ENCODE results near the gene LRCH3. TPM values are rescaled to one million over a fixed set of nuclear protein-coding genes. Genes with fewer than 3 reads are reported as not detected.

The LRCH3 gene
- total and polyA plus RNA-seq, 2 experiments from 2014 or later: 22.5 to 38.5 TPM

DNA sequence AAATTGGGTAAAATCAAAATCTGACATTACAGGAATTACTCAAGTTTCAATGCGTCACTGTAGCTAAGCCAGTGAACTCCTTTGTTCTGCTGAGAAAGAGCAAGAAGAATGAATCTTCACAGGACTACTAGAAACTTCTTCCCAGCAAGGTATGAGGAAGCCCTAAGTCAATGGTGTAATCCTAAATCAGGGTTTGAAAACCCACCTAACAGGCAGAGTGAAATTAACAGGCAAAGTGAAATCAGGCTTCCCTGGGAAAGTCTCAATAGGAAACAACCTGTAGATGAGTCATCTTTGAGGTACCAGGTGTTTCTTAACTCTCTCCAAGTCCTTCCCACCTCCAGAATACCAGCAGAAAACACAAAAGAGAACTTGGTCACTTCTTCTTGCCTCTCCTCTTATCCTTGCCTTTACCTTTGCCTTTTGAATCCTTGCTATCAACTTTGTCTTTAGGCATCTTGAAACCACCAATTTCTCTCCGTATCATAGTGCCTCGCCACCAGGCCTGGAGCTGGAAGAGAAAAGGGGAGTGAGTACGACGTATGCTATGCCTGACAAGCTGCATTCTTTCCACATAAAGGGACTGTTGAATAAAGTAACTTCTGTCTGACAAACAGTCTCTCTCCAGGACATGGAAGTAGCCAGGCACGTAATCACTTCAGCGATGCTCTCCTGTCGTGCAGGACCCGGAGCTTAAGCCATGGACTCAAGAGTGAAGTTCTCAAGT lies 98.3 kb downstream of the LRCH3 start:
- DNase-seq (ENCODE audit: low spot score): peak; percentile 34

DNA sequence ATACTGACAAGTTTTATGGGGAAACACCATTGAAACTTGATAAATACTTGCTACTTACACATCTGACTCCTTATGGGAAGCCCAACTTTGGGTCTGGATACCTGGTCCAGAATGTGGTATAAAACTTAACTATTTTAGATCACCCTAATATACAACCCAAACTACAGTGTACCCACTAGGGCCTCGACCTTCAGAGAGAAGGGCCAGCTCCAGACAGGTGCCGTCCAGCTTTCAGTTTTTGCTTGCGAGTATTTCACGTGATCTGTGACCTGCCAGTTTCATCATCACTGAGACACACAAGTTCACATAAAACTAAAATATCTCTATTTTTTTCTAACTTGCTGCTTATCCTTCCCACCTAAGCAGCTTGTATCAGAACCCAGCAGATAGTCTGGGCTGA lies 99.6 kb downstream of the LRCH3 start:
- 89% methylated on average over 4 of the region's 4 CpGs for WGBS (ENCODE audit: low lambda C conversion rate, missing lambda C conversion rate)
- H3K9me2 ChIP-seq (replicated peaks; ENCODE audit: insufficient read depth): no peaks in the 10 kb centered on the region
- H3K4me1 ChIP-seq (ENCODE audit: insufficient read depth): no peaks in the 10 kb centered on the region
- H4K20me1 ChIP-seq (ENCODE audit: insufficient read depth, poor library complexity, severe bottlenecking): no peaks in the 10 kb centered on the region
- no peaks in the 10 kb centered on the region for H3K79me2 ChIP-seq
- H3K27me3 ChIP-seq: no peaks in the 10 kb centered on the region
- H3K4me3 ChIP-seq: no peak overlapping the region
- no peak for DNase-seq (ENCODE audit: low spot score)
- no peak overlapping the region for H3K4me2 ChIP-seq
- H3K9me3 ChIP-seq (ENCODE audit: low read depth): no peaks in the 10 kb centered on the region
- no peaks in the 10 kb centered on the region for H3K36me3 ChIP-seq (replicated peaks; ENCODE audit: insufficient read depth, low read depth)
- TF ChIP-seq EZH2phosphoT487 (IDR thresholded peaks at IDR 0.05; ENCODE audit: low read depth, severe bottlenecking, unreplicated experiment) (no peak), EZH2 (IDR thresholded peaks at IDR 0.05; ENCODE audit: borderline replicate concordance) (no peak)
- TF ChIP-seq, protein P1, sequence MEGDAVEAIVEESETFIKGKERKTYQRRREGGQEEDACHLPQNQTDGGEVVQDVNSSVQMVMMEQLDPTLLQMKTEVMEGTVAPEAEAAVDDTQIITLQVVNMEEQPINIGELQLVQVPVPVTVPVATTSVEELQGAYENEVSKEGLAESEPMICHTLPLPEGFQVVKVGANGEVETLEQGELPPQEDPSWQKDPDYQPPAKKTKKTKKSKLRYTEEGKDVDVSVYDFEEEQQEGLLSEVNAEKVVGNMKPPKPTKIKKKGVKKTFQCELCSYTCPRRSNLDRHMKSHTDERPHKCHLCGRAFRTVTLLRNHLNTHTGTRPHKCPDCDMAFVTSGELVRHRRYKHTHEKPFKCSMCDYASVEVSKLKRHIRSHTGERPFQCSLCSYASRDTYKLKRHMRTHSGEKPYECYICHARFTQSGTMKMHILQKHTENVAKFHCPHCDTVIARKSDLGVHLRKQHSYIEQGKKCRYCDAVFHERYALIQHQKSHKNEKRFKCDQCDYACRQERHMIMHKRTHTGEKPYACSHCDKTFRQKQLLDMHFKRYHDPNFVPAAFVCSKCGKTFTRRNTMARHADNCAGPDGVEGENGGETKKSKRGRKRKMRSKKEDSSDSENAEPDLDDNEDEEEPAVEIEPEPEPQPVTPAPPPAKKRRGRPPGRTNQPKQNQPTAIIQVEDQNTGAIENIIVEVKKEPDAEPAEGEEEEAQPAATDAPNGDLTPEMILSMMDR (IDR thresholded peaks at IDR 0.05; ENCODE audit: poor library complexity): no peak
- H2AFZ ChIP-seq: no peak overlapping the region
- no peak overlapping the region for H3K27ac ChIP-seq

More for the DNA sequence above, 98.3 kb downstream of the LRCH3 start:
- TF ChIP-seq, protein P1 (IDR thresholded peaks at IDR 0.05; ENCODE audit: poor library complexity): no peak
- TF ChIP-seq EZH2 (IDR thresholded peaks at IDR 0.05; ENCODE audit: borderline replicate concordance) (no peak), EZH2phosphoT487 (IDR thresholded peaks at IDR 0.05; ENCODE audit: low read depth, severe bottlenecking, unreplicated experiment) (no peak)
- WGBS (ENCODE audit: low lambda C conversion rate, missing lambda C conversion rate): 82% methylated on average over 9 of the region's 9 CpGs
- H3K79me2 ChIP-seq: no peaks in the 10 kb centered on the region
- H2AFZ ChIP-seq: no peak overlapping the region
- H3K9me3 ChIP-seq (ENCODE audit: low read depth): no peaks in the 10 kb centered on the region
- no peaks in the 10 kb centered on the region for H3K36me3 ChIP-seq (replicated peaks; ENCODE audit: insufficient read depth, low read depth)
- no peak overlapping the region for H3K4me3 ChIP-seq
- no peak overlapping the region for H3K4me2 ChIP-seq
- H3K9me2 ChIP-seq (replicated peaks; ENCODE audit: insufficient read depth): no peaks in the 10 kb centered on the region
- H3K27me3 ChIP-seq: no peaks in the 10 kb centered on the region
- H4K20me1 ChIP-seq (ENCODE audit: insufficient read depth, poor library complexity, severe bottlenecking): no peaks in the 10 kb centered on the region
- no peaks in the 10 kb centered on the region for H3K4me1 ChIP-seq (ENCODE audit: insufficient read depth)
- H3K27ac ChIP-seq: peak overlapping the region; percentile 61

DNA sequence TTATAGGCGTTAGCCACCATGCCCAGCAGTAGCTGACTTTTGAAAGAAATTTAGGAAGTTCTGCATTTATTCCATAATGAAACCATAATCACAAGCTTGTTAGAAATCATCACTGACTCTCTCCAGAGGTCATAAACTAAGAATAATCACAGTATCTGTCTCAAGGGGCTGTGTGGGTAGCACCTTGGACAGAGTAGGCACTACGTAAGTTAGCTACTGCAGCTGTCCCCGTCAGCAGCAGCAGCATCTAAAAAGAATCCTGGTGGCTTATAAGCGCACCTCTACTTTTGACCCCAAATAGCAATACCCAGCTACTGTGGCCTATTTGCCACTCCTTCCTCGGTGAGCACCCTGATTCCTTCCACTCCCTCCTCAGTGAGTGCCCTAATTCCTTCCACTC lies 101.1 kb downstream of the LRCH3 start:
- no peaks in the 10 kb centered on the region for H3K4me1 ChIP-seq (ENCODE audit: insufficient read depth)
- no peaks in the 10 kb centered on the region for H3K79me2 ChIP-seq
- H3K4me2 ChIP-seq: no peak overlapping the region
- no peaks in the 10 kb centered on the region for H3K36me3 ChIP-seq (replicated peaks; ENCODE audit: insufficient read depth, low read depth)
- H4K20me1 ChIP-seq (ENCODE audit: insufficient read depth, poor library complexity, severe bottlenecking): no peaks in the 10 kb centered on the region
- no peaks in the 10 kb centered on the region for H3K27me3 ChIP-seq
- H3K27ac ChIP-seq: no peak overlapping the region
- DNase-seq (ENCODE audit: low spot score): no peak
- TF ChIP-seq EZH2 (IDR thresholded peaks at IDR 0.05; ENCODE audit: borderline replicate concordance) (no peak), EZH2phosphoT487 (IDR thresholded peaks at IDR 0.05; ENCODE audit: low read depth, severe bottlenecking, unreplicated experiment) (no peak)
- TF ChIP-seq, protein P1 (IDR thresholded peaks at IDR 0.05; ENCODE audit: poor library complexity): no peak
- H3K9me3 ChIP-seq (ENCODE audit: low read depth): no peaks in the 10 kb centered on the region
- H3K9me2 ChIP-seq (replicated peaks; ENCODE audit: insufficient read depth): no peaks in the 10 kb centered on the region
- WGBS (ENCODE audit: low lambda C conversion rate, missing lambda C conversion rate): 87% methylated on average over 5 of the region's 5 CpGs
- H3K4me3 ChIP-seq: no peak overlapping the region
- no peak overlapping the region for H2AFZ ChIP-seq

Data from hepatocyte (in vitro differentiated cells).